Sigmoid colon (tissue), 7 donors: ENCODE measurements around the gene ENHO. TPM values are rescaled to one million over a fixed set of nuclear protein-coding genes. Genes with fewer than 3 reads are reported as not detected.

Experiments used
- DNase-seq: peaks from one replicate; pipeline ENCODE4 v3.0.0-alpha.2; 2019
- H3K27ac ChIP-seq, 4 donors: fragments of 200-600 bp; sonication (generic); one replicate each; pipeline ENCODE4 v1.5.1; 2016 to 2019; ENCODE audit warnings: mild to moderate bottlenecking in 1 of 4
- H3K27me3 ChIP-seq, 3 donors: fragments of 200-600 bp; sonication (generic); one replicate each; pipeline ENCODE4 v1.5.1; 2019; ENCODE audit warnings: mild to moderate bottlenecking in 1 of 3
- H3K36me3 ChIP-seq, 4 donors: fragments of 200-600 bp; sonication (generic); one replicate each; pipeline ENCODE4 v1.5.1; 2016 to 2019
- H3K4me1 ChIP-seq, 4 donors: fragments of 200-600 bp; sonication (generic); one replicate each; pipeline ENCODE4 v1.5.1; 2017 to 2019
- H3K4me3 ChIP-seq, 4 donors: fragments of 200-600 bp; sonication (generic); one replicate each; pipeline ENCODE4 v1.5.1; 2017 to 2019; ENCODE audit warnings: mild to moderate bottlenecking in 2 of 4, moderate library complexity in 1 of 4
- H3K9me3 ChIP-seq, 4 donors: fragments of 200-600 bp in 3 of 4; sonication (generic) in 3 of 4; one replicate each; pipeline versions ENCODE4 v1.5.1 to v1.6.1; 2013 to 2019
- EP300 ChIP-seq, 4 donors: sonication (generic); formaldehyde crosslinking; IDR thresholded peaks; one replicate each; pipeline ENCODE4 v1.6.1; 2017; ENCODE audit warnings: antibody characterized with exemption in 4 of 4
- POLR2A ChIP-seq, 2 donors: fragments of 450-650 bp; IDR thresholded peaks; one replicate each; pipeline ENCODE4 v1.6.1; 2016; ENCODE audit warnings: antibody characterized with exemption in 2 of 2, mild to moderate bottlenecking in 2 of 2, moderate library complexity in 2 of 2
- POLR2AphosphoS5 ChIP-seq, 4 donors: sonication (generic); formaldehyde crosslinking; IDR thresholded peaks; one replicate each; pipeline ENCODE4 v1.6.1; 2017; ENCODE audit warnings: antibody characterized with exemption in 4 of 4
- WGBS, 2 donors: extraction: QIAGEN DNeasy Blood & Tissue Kit; methylation state at CpG; one replicate each; pipeline ENCODE4 v1.1.7; 2013; 5-methylcytosine and 5-hydroxymethylcytosine counted together
- intact Hi-C: fragments of 100-400 bp; cut with DNase I; formaldehyde crosslinking; loops from one replicate; pipeline ENCODE4 v1.15.1; 2023
- polyA plus RNA-seq, 3 donors: library from polyadenylated mRNA; stranded (reverse); fragments of 200-250 nt; gene quantifications; one replicate each; pipeline ENCODE4 v1.2.3, GENCODE V29; 2013
- total RNA-seq, 4 donors: library from RNA; depleted of rRNA; stranded (reverse); fragments of >200 nt; gene quantifications; one replicate each; pipeline ENCODE4 v1.1.0, GENCODE V29; 2016
- TF ChIP-seq, protein P1 (sequence below), 4 experiments: fragments of 450-650 bp in 3 of 4; fragments of 200-600 bp in 1 of 4; IDR thresholded peaks; one replicate each; pipeline ENCODE4 v1.5.1; 2016 to 2019; ENCODE audit warnings: antibody characterized with exemption in 4 of 4, mild to moderate bottlenecking in 3 of 4, moderate library complexity in 2 of 4
- donor health status: healthy with polysubstance abuse.
- donor health status: Bipolar disorder and iron deficiency.
- donor health status: healthy.

The ENHO gene
- total and polyA plus RNA-seq, 7 donors: 1.9 to 7.4 (median 4.3) TPM; not detected in 3

DNA sequence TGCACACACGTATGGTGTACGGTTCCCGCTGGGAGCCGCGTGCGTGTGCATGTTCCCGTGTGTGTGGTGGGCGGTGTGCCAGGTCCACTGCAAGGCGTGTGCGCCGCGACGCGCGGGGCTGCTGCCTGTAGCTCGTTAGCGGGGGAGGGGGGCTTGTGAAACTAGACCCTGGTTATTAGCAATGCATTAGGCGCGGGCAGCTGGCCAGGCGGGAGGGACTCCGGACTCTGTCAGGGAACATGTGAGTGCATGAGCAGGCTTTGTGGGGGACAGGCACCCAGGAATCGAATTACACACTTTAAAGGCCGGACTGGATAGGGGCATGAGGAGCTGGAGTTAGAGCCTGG, 32.2 kb upstream of the ENHO start:
- H3K4me1 ChIP-seq: peaks cover 0 to 9% (median 3%) of the 10 kb centered on the region in 4 donors
- H3K36me3 ChIP-seq: no peaks in the 10 kb centered on the region
- no peak overlapping the region for H3K4me3 ChIP-seq
- TF ChIP-seq EP300 (IDR thresholded peaks at IDR 0.05) (no peak), POLR2AphosphoS5 (IDR thresholded peaks at IDR 0.05) (no peak), POLR2A (IDR thresholded peaks at IDR 0.05) (no peak)
- TF ChIP-seq, protein P1, sequence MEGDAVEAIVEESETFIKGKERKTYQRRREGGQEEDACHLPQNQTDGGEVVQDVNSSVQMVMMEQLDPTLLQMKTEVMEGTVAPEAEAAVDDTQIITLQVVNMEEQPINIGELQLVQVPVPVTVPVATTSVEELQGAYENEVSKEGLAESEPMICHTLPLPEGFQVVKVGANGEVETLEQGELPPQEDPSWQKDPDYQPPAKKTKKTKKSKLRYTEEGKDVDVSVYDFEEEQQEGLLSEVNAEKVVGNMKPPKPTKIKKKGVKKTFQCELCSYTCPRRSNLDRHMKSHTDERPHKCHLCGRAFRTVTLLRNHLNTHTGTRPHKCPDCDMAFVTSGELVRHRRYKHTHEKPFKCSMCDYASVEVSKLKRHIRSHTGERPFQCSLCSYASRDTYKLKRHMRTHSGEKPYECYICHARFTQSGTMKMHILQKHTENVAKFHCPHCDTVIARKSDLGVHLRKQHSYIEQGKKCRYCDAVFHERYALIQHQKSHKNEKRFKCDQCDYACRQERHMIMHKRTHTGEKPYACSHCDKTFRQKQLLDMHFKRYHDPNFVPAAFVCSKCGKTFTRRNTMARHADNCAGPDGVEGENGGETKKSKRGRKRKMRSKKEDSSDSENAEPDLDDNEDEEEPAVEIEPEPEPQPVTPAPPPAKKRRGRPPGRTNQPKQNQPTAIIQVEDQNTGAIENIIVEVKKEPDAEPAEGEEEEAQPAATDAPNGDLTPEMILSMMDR (IDR thresholded peaks at IDR 0.05): no peak
- 53 to 72% methylated on average over 23 of the region's 23 CpGs for WGBS, 2 donors
- intact Hi-C loops: no loop called here
- no peak overlapping the region for H3K27ac ChIP-seq
- peak; percentile 53 for DNase-seq
- H3K27me3 ChIP-seq: peaks cover 0 to 38% (median 21%) of the 10 kb centered on the region in 3 donors
- no peaks in the 10 kb centered on the region for H3K9me3 ChIP-seq

DNA sequence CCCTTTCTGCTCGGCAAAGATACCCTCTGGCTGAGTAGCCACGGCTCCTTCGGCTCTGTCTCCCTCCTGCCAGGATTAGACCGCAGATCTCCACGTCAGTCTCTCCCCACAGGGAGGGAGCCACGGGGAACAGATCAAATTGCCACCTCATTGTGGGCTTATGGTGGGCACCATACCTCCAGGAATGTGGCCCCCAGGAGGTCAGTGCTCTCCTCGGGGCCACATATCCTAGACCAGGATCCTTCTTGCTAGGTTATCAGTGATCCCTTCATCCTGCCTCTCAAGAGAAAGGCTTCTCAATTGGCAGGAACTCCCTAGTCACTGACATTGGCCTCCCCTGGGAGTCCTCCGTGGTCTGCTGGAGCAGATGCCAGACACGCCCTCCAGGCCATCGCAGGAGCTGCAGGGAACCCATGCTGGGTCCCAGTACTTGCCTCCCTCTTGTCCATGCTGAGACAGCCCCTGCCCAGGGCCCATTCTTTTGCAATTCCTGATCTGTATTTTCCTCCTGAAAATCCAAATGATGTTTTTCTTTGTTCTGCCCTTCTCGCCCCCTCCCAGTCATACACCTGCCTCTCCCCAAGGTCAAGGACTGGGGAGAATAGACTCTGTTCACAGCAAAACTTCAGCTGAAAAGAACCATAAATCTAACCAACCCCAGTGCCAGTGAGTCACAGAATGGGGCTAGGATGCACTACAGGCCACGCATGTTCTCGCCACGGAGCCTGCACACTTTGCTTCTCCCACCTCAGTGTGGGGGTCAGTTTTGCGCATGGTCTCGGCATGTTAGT, 31.6 kb upstream of the ENHO start:
- Histone ChIP-seq H3K27ac (no peak overlapping the region), H3K36me3 (no peaks in the 10 kb centered on the region), H3K9me3 (no peaks in the 10 kb centered on the region), H3K4me3 (no peak overlapping the region), H3K27me3 (peaks cover 0 to 32% (median 16%) of the 10 kb centered on the region in 3 donors), H3K4me1 (peaks cover 0 to 3% (median under 1%) of the 10 kb centered on the region in 4 donors)
- WGBS, 2 donors: 67 to 70% methylated on average over 16 of the region's 16 CpGs
- intact Hi-C loops: no loop called here
- DNase-seq: peak; percentile 59
- TF ChIP-seq EP300 (IDR thresholded peaks at IDR 0.05): no peak
- TF ChIP-seq, protein P1 (IDR thresholded peaks at IDR 0.05): no peak
- no peak for TF ChIP-seq POLR2AphosphoS5 (IDR thresholded peaks at IDR 0.05)
- no peak for TF ChIP-seq POLR2A (IDR thresholded peaks at IDR 0.05)

DNA sequence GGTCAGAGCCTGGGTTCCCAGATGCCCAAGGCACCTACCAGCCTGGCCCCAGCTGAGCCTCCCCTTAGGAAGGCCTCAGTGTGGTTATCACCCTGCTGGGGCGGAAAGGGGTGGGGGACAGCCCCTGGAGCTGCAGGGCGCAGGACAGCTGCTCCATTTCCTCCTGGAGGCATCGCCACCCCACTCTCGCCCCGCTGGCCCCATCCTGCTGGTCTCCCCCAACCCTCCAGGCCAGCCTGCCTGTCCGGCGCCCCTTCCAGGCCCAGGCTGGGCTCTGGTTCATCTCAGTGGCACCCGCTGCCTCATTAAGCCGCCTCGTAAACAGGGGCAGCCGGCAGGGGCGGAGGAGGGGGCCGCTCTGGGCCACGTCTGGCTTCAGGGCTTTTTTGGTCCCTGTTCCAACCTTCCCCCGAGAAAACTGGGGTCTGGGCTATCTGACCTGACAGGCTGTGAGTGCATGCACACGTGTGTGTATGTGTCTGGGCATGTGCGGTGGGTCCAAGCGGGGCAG, 30.8 kb upstream of the ENHO start:
- H3K27ac ChIP-seq: no peak overlapping the region
- TF ChIP-seq EP300 (IDR thresholded peaks at IDR 0.05) (no peak), POLR2AphosphoS5 (IDR thresholded peaks at IDR 0.05) (no peak)
- TF ChIP-seq, protein P1 (IDR thresholded peaks at IDR 0.05): no peak
- no peaks in the 10 kb centered on the region for H3K9me3 ChIP-seq
- no peaks in the 10 kb centered on the region for H3K36me3 ChIP-seq
- peaks cover 0 to 24% (median 7%) of the 10 kb centered on the region in 3 donors for H3K27me3 ChIP-seq
- no peaks in the 10 kb centered on the region for H3K4me1 ChIP-seq
- intact Hi-C loops: no loop called here
- DNase-seq: peak; percentile 50
- WGBS, 2 donors: 84 to 85% methylated on average over 18 of the region's 18 CpGs
- H3K4me3 ChIP-seq: no peak overlapping the region

DNA sequence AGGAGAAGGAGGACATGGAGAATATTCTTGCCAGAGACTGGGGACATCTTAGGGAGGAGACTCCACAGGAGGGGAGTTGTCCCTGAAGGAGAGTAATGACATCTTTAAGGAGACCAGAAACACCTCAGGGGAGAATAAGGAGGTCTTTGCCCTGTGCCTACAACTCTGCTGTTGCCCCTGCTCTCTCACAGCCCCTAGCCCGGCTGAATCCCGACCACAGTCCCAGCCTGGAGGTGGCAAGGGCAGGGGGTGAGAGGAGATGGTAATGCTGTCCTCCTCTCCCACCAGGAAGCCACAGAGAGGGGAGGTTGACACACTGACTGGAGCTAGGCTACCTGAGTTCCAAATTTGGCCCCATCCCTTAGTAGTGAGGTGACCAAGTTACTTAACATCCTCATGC, 30.2 kb upstream of the ENHO start:
- intact Hi-C loops: no loop called here
- DNase-seq: peak; percentile 24
- H3K4me3 ChIP-seq: no peak overlapping the region
- peaks cover 0 to 18% (median 7%) of the 10 kb centered on the region in 3 donors for H3K27me3 ChIP-seq
- no peaks in the 10 kb centered on the region for H3K9me3 ChIP-seq
- H3K36me3 ChIP-seq: no peaks in the 10 kb centered on the region
- TF ChIP-seq POLR2A (IDR thresholded peaks at IDR 0.05): no peak
- no peak for TF ChIP-seq EP300 (IDR thresholded peaks at IDR 0.05)
- TF ChIP-seq, protein P1 (IDR thresholded peaks at IDR 0.05): no peak
- TF ChIP-seq POLR2AphosphoS5 (IDR thresholded peaks at IDR 0.05): no peak
- H3K27ac ChIP-seq: no peak overlapping the region
- WGBS, 2 donors: 91% methylated on average over 2 of the region's 2 CpGs
- peaks cover 0 to under 1% (median under 1%) of the 10 kb centered on the region in 4 donors for H3K4me1 ChIP-seq
